H1 (cell line): ENCODE data around the gene BLNK. TPM values are rescaled to one million over a fixed set of nuclear protein-coding genes. Genes with fewer than 3 reads are reported as not detected.

Source experiments
- CTCF ChIA-PET: fragments of 300-600 bp; sonication (Branson Sonifier 250); formaldehyde crosslinking; loops from one replicate; lab custom pipeline; 2021; ENCODE audit not compliant: partially characterized antibody; lab: Charles Lee
- POLR2A ChIA-PET: fragments of 300-600 bp; sonication (Branson Sonifier 250); formaldehyde crosslinking; loops from one replicate; lab custom pipeline; 2021; ENCODE audit warnings: inconsistent platforms; ENCODE audit not compliant: partially characterized antibody; lab: Charles Lee
- DNase-seq, 2 experiments: peaks; one replicate each; pipeline versions ENCODE4 v3.0.0 to v3.0.0-alpha.2; 2010 to 2022; ENCODE audit warnings: low spot score in 2 of 2, low read depth in 1 of 2, mixed read lengths in 1 of 2
- FAIRE-seq: peaks from 2 replicates; lab custom pipeline; 2011; peaks lifted over from hg19 to GRCh38; lab: Jason Lieb, UNC
- H2AFZ ChIP-seq: 2 replicates; pipeline ENCODE4 v1.8.1; 2012; ENCODE audit warnings: low read length, inconsistent platforms
- H2AK5ac ChIP-seq: 2 replicates; pipeline ENCODE4 v1.6.1; 2013; ENCODE audit warnings: low read depth, low read length
- H2BK120ac ChIP-seq: replicated peaks from 2 replicates; pipeline ENCODE3; 2013; ENCODE audit warnings: low read depth, low read length, inconsistent platforms
- H2BK12ac ChIP-seq: 2 replicates; pipeline ENCODE4 v1.6.1; 2013; ENCODE audit warnings: low read depth, low read length
- H2BK15ac ChIP-seq: 2 replicates; pipeline ENCODE4 v1.6.1; 2013; ENCODE audit warnings: low read length
- H2BK20ac ChIP-seq: 2 replicates; pipeline ENCODE4 v1.6.1; 2013; ENCODE audit warnings: low read length
- H2BK5ac ChIP-seq: 2 replicates; pipeline ENCODE4 v1.6.1; 2013; ENCODE audit warnings: low read depth, low read length
- H3K14ac ChIP-seq: 2 replicates; pipeline ENCODE4 v1.6.1; 2013; ENCODE audit warnings: inconsistent platforms; ENCODE audit not compliant: insufficient read length
- H3K18ac ChIP-seq: 2 replicates; pipeline ENCODE4 v1.6.1; 2013; ENCODE audit warnings: low read length; ENCODE audit errors: extremely low read depth
- H3K23ac ChIP-seq: 2 replicates; pipeline ENCODE4 v1.6.1; 2013; ENCODE audit warnings: inconsistent platforms; ENCODE audit not compliant: insufficient read length
- H3K23me2 ChIP-seq: 2 replicates; pipeline ENCODE4 v1.6.1; 2013; ENCODE audit warnings: low read depth, low read length
- H3K27ac ChIP-seq: 2 replicates; pipeline ENCODE4 v1.6.1; 2011; ENCODE audit warnings: low read depth, low read length, inconsistent platforms
- H3K27me3 ChIP-seq, 4 experiments: replicated peaks in 1 of 4; 1 replicate in 1 of 4; 2 replicates in 3 of 4; pipeline versions ENCODE4 v1.6.1 to v1.8.1; 2011 to 2013; ENCODE audit warnings: low read length in 3 of 4, mild to moderate bottlenecking in 3 of 4, inconsistent platforms in 2 of 4, mixed read lengths in 2 of 4, moderate library complexity in 1 of 4; ENCODE audit not compliant: control insufficient read depth in 3 of 4, insufficient read depth in 3 of 4; ENCODE audit errors: extremely low read depth in 1 of 4
- H3K36me3 ChIP-seq, 4 experiments: 2 replicates each; pipeline versions ENCODE4 v1.6.1 to v1.8.1; 2011 to 2013; ENCODE audit warnings: mild to moderate bottlenecking in 4 of 4, low read length in 3 of 4, moderate library complexity in 2 of 4, control low read depth in 1 of 4, inconsistent platforms in 1 of 4; ENCODE audit not compliant: insufficient read depth in 4 of 4, control insufficient read depth in 2 of 4
- H3K4ac ChIP-seq: replicated peaks from 2 replicates; pipeline ENCODE3; 2013; ENCODE audit warnings: low read length, low read depth, mixed read lengths, inconsistent platforms; ENCODE audit not compliant: insufficient read length
- H3K4me1 ChIP-seq, 4 experiments: replicated peaks in 1 of 4; 1 replicate in 1 of 4; 2 replicates in 3 of 4; pipeline versions ENCODE4 v1.6.1 to v1.8.1; 2011 to 2013; ENCODE audit warnings: low read length in 3 of 4, inconsistent platforms in 2 of 4, mixed read lengths in 1 of 4; ENCODE audit not compliant: insufficient read depth in 4 of 4, control insufficient read depth in 3 of 4
- H3K4me2 ChIP-seq, 2 experiments: 2 replicates each; pipeline versions ENCODE4 v1.6.1 to v1.8.1; 2011 to 2013; ENCODE audit warnings: low read depth in 2 of 2, low read length in 2 of 2, control low read depth in 1 of 2, inconsistent platforms in 1 of 2, mild to moderate bottlenecking in 1 of 2; ENCODE audit not compliant: insufficient read depth in 1 of 2
- H3K4me3 ChIP-seq, 4 experiments: fragments of 200-600, 300-600 bp in 1 of 4; sonication (generic), shearing (Covaris generic), sonication (Bioruptor Twin) in 1 of 4; 2 replicates each; pipeline versions ENCODE4 v1.5.1 to v1.8.1; 2011 to 2016; ENCODE audit warnings: low read length in 4 of 4, low read depth in 3 of 4, control low read depth in 2 of 4, inconsistent platforms in 2 of 4, mild to moderate bottlenecking in 2 of 4, mixed read lengths in 1 of 4, moderate library complexity in 1 of 4; ENCODE audit not compliant: insufficient read depth in 2 of 4; ENCODE audit errors: extremely low read depth in 1 of 4
- H3K56ac ChIP-seq: replicated peaks from 2 replicates; pipeline ENCODE3; 2013; ENCODE audit warnings: low read depth, mild to moderate bottlenecking, mixed read lengths, low read length, inconsistent platforms; ENCODE audit not compliant: insufficient read length
- H3K79me1 ChIP-seq: 2 replicates; pipeline ENCODE4 v1.6.1; 2013; ENCODE audit warnings: low read depth, low read length, control low read depth
- H3K79me2 ChIP-seq, 2 experiments: 2 replicates each; pipeline versions ENCODE4 v1.6.1 to v1.8.1; 2012 to 2013; ENCODE audit warnings: low read length in 2 of 2, mild to moderate bottlenecking in 2 of 2, inconsistent platforms in 1 of 2; ENCODE audit not compliant: insufficient read depth in 2 of 2, control insufficient read depth in 1 of 2
- H3K9ac ChIP-seq, 4 experiments: replicated peaks in 1 of 4; 1 replicate in 1 of 4; 2 replicates in 3 of 4; pipeline versions ENCODE4 v1.6.1 to v1.8.1; 2011 to 2013; ENCODE audit warnings: low read depth in 3 of 4, low read length in 3 of 4, control low read depth in 2 of 4, mild to moderate bottlenecking in 2 of 4, moderate library complexity in 2 of 4, inconsistent platforms in 1 of 4; ENCODE audit errors: extremely low read depth in 1 of 4
- H3K9me3 ChIP-seq, 2 experiments: 2 replicates each; pipeline versions ENCODE4 v1.6.1 to v1.8.1; 2012 to 2013; ENCODE audit warnings: mild to moderate bottlenecking in 2 of 2, moderate library complexity in 2 of 2, control low read depth in 1 of 2, inconsistent platforms in 1 of 2, low read depth in 1 of 2, low read length in 1 of 2, mixed read lengths in 1 of 2; ENCODE audit not compliant: insufficient read depth in 2 of 2
- H4K20me1 ChIP-seq, 2 experiments: replicated peaks in 1 of 2; 2 replicates each; pipeline versions ENCODE3 to v1.8.1; 2011 to 2013; ENCODE audit warnings: inconsistent platforms in 2 of 2, low read length in 2 of 2, mild to moderate bottlenecking in 1 of 2; ENCODE audit not compliant: insufficient read depth in 2 of 2, control insufficient read depth in 1 of 2
- H4K5ac ChIP-seq: 2 replicates; pipeline ENCODE4 v1.6.1; 2013; ENCODE audit warnings: low read length, low read depth, mixed read lengths, inconsistent platforms; ENCODE audit not compliant: insufficient read length
- H4K8ac ChIP-seq: 2 replicates; pipeline ENCODE4 v1.8.0; 2013; ENCODE audit warnings: mild to moderate bottlenecking, moderate library complexity, low read length, inconsistent platforms; ENCODE audit not compliant: insufficient read depth; ENCODE audit errors: extremely low read depth
- H4K91ac ChIP-seq: replicated peaks from 2 replicates; pipeline ENCODE3; 2013; ENCODE audit warnings: low read length, mixed read lengths, inconsistent platforms; ENCODE audit not compliant: insufficient read length
- CBX5 ChIP-seq: fragments of 300-800, 300-1000 bp; sonication (generic); IDR thresholded peaks from 2 replicates; pipeline ENCODE4 v1.7.1; 2016; ENCODE audit warnings: antibody characterized with exemption, low read length, low read depth
- CBX8 ChIP-seq: fragments of 300-800, 300-1000 bp; sonication (generic); IDR thresholded peaks from 2 replicates; pipeline ENCODE4 v1.7.1; 2016; ENCODE audit warnings: low read depth, low read length, borderline replicate concordance
- CHD2 ChIP-seq: IDR thresholded peaks from 2 replicates; pipeline ENCODE4 v1.6.1; 2012; ENCODE audit warnings: low read length, improper control_type of control experiment
- CREB1 ChIP-seq: IDR thresholded peaks from 2 replicates; pipeline ENCODE4 v1.6.1; 2012; ENCODE audit warnings: inconsistent platforms
- EP300 ChIP-seq, 2 experiments: IDR thresholded peaks; 1 replicate in 1 of 2; 2 replicates in 1 of 2; pipeline ENCODE4 v1.6.1; 2011 to 2012; ENCODE audit warnings: low read depth in 2 of 2, low read length in 2 of 2, mild to moderate bottlenecking in 2 of 2, borderline replicate concordance in 1 of 2, inconsistent platforms in 1 of 2, moderate library complexity in 1 of 2
- GABPA ChIP-seq: IDR thresholded peaks from 2 replicates; pipeline ENCODE4 v1.6.1; 2011; ENCODE audit warnings: mild to moderate bottlenecking, low read length, moderate library complexity, borderline replicate concordance; ENCODE audit not compliant: insufficient read depth
- MAFK ChIP-seq: IDR thresholded peaks from 2 replicates; pipeline ENCODE4 v1.6.1; 2012; ENCODE audit warnings: low read depth, mild to moderate bottlenecking, improper control_type of control experiment, low read length
- RBBP5 ChIP-seq: IDR thresholded peaks from 2 replicates; pipeline ENCODE4 v1.7.1; 2012; ENCODE audit warnings: low read depth, mild to moderate bottlenecking, inconsistent platforms, low read length, moderate library complexity, borderline replicate concordance
- SIRT6 ChIP-seq: IDR thresholded peaks from one replicate; pipeline ENCODE4 v1.7.1; 2012; ENCODE audit warnings: low read length, inconsistent platforms
- SIX5 ChIP-seq: IDR thresholded peaks from 2 replicates; pipeline ENCODE4 v1.6.1; 2011; ENCODE audit warnings: mild to moderate bottlenecking, low read depth, low read length
- TBP ChIP-seq: IDR thresholded peaks from 2 replicates; pipeline ENCODE4 v1.6.1; 2011; ENCODE audit warnings: low read depth, low read length, improper control_type of control experiment
- ZNF274 ChIP-seq: IDR thresholded peaks from 2 replicates; pipeline ENCODE4 v1.7.0; 2012; ENCODE audit warnings: low read length, borderline replicate concordance; ENCODE audit errors: extremely low read depth
- WGBS, 2 experiments: shearing (Covaris generic) in 1 of 2; methylation state at CpG; one replicate each; pipeline versions ENCODE4 v1.1.6 to v1.1.7; 2013 to 2015; ENCODE audit warnings: low lambda C conversion rate in 2 of 2, mixed read lengths in 2 of 2, inconsistent platforms in 1 of 2, low coverage in 1 of 2, missing lambda C conversion rate in 1 of 2; ENCODE audit not compliant: insufficient replicate concordance in 2 of 2, insufficient coverage in 1 of 2, insufficient read length in 1 of 2; ENCODE audit errors: extremely low coverage in 1 of 2, missing lambda C conversion rate in 1 of 2; 5-methylcytosine and 5-hydroxymethylcytosine counted together
- polyA plus RNA-seq, 7 experiments: library from polyadenylated mRNA; depleted of rRNA in 3 of 7; stranded (reverse) in 5 of 7; unstranded in 2 of 7; fragments of >200 nt in 5 of 7; fragments of 200-250 nt in 2 of 7; gene quantifications; 1 replicate in 5 of 7; 2 replicates in 1 of 7; 4 replicates in 1 of 7; pipeline versions ENCODE4 v1.2.1 to v1.2.3, GENCODE V29; 2011 to 2013; ENCODE audit warnings: missing spikeins in 2 of 7, mixed read lengths in 2 of 7
- total RNA-seq: library from RNA; stranded (reverse); fragmentation: NEBNext Ultra II Directional; extraction: Animal tissue kit (Norgen Biotek cat#: 25700); gene quantifications from 2 replicates; pipeline ENCODE4 v1.2.1, GENCODE V29; 2021
- TF ChIP-seq, protein P1 (sequence below): IDR thresholded peaks from 2 replicates; pipeline ENCODE4 v1.6.1; 2012; ENCODE audit warnings: low read length, inconsistent platforms

BLNK gene
- total and polyA plus RNA-seq, 2 of the 8 experiments (the other 6 are each of a cell fraction or from before 2014, with no cell fraction given) = not detected

- Histone ChIP-seq H3K27me3 (no peaks in the 10 kb centered on the region), H2BK15ac (no peak overlapping the region), H3K4ac (no peak overlapping the region), H3K27ac (no peak overlapping the region), H4K8ac (no peak overlapping the region), H2BK120ac (no peak overlapping the region), H3K23me2 (no peaks in the 10 kb centered on the region), H3K79me1 (no peaks in the 10 kb centered on the region), H3K9ac (no peak overlapping the region), H3K9me3 (no peaks in the 10 kb centered on the region), H3K18ac (no peak overlapping the region), H2BK12ac (no peak overlapping the region), H4K91ac (no peak overlapping the region), H2AK5ac (no peak overlapping the region), H4K5ac (no peak overlapping the region), H2BK20ac (no peak overlapping the region), H3K23ac (no peak overlapping the region), H3K79me2 (no peaks in the 10 kb centered on the region), H3K36me3 (no peaks in the 10 kb centered on the region), H4K20me1 (no peaks in the 10 kb centered on the region), H2BK5ac (no peak overlapping the region), H3K4me1 (peaks cover 0 to 4% (median 0%) of the 10 kb centered on the region in 4 experiments; a peak in 1 of 7 replicates), H3K56ac (no peak overlapping the region), H3K4me2 (no peak overlapping the region), H3K14ac (no peak overlapping the region), H2AFZ (no peak overlapping the region), H3K4me3 (no peak overlapping the region)
- 84% methylated on average over 4 of the region's 4 CpGs; no CpG with 5 or more reads in 1 of the 2 experiments for WGBS, 2 experiments
- FAIRE-seq = no peak
- POLR2A ChIA-PET = interaction anchor here (1.5 kb wide), 1 partner anchor 224 kb away, joined by 3 read pairs; the partner anchor contains the start of gene CCNJ
- CTCF ChIA-PET = interaction anchor here (0.9 to 1.3 kb wide), 3 partner anchors 19 to 250 kb away, joined by 3 to 4 read pairs (median 3); no protein-coding TSS in a partner anchor
- no peak for DNase-seq
- TF ChIP-seq CHD2 (no peak), CBX5 (no peak), EP300 (IDR thresholded peaks at IDR 0.05; ENCODE audit: borderline replicate concordance in 1 of 2, low read depth in 2 of 2, low read length in 2 of 2) (no peak), GABPA (no peak), CBX8 (no peak), SIRT6 (no peak), CREB1 (no peak), TBP (no peak), ZNF274 (no peak), MAFK (no peak), SIX5 (no peak), RBBP5 (no peak)
- TF ChIP-seq, protein P1, sequence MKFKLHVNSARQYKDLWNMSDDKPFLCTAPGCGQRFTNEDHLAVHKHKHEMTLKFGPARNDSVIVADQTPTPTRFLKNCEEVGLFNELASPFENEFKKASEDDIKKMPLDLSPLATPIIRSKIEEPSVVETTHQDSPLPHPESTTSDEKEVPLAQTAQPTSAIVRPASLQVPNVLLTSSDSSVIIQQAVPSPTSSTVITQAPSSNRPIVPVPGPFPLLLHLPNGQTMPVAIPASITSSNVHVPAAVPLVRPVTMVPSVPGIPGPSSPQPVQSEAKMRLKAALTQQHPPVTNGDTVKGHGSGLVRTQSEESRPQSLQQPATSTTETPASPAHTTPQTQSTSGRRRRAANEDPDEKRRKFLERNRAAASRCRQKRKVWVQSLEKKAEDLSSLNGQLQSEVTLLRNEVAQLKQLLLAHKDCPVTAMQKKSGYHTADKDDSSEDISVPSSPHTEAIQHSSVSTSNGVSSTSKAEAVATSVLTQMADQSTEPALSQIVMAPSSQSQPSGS = no peak
Measured at GRCh38 chr10:96267234-96267705, 4.1 kb downstream of the BLNK start.
